Panc1 (cell line): ENCODE results near the gene MGMT.

Source experiments
- CTCF ChIP-seq: fragments of 450-650 bp; IDR thresholded peaks from 2 replicates; pipeline ENCODE4 v1.5.1; 2017; ENCODE audit warnings: mild to moderate bottlenecking
- POLR2AphosphoS5 ChIP-seq: IDR thresholded peaks from 2 replicates; pipeline ENCODE4 v1.6.1; 2012; ENCODE audit warnings: mild to moderate bottlenecking, low read depth, low read length, moderate library complexity
- REST ChIP-seq, 2 experiments: IDR thresholded peaks; 2 replicates each; pipeline ENCODE4 v1.6.1; 2011 to 2012; ENCODE audit warnings: low read depth in 2 of 2, control low read depth in 1 of 2, low read length in 1 of 2, mild to moderate bottlenecking in 1 of 2, moderate library complexity in 1 of 2; ENCODE audit not compliant: insufficient read depth in 1 of 2

- TF ChIP-seq CTCF: no peak
- TF ChIP-seq POLR2AphosphoS5: no peak
- TF ChIP-seq REST (IDR thresholded peaks at IDR 0.05; ENCODE audit: insufficient read depth in 1 of 2, low read depth in 2 of 2, low read length in 1 of 2): no peak
Observed at GRCh38 chr10:129523031-129523722, 56.1 kb downstream of the MGMT start.
